Activated naive CD4-positive, alpha-beta T cell treated with anti-CD3 and anti-CD28 coated beads for 36 hours (primary cell): ENCODE results near the gene KDM6A. TPM values are rescaled to one million over a fixed set of nuclear protein-coding genes. Genes with fewer than 3 reads are reported as not detected.
"Not testable (repeated sequence)": the region's sequence is repeated elsewhere in the genome, so short reads cannot be mapped to it uniquely, and the experiment has no call there.

Source experiments
- CTCF ChIA-PET: fragments of 350-600 bp; sonication (Branson Sonifier 250); formaldehyde crosslinking; loops from one replicate; lab custom pipeline; 2021; ENCODE audit warnings: antibody characterized with exemption; lab: Charles Lee
- DNase-seq: peaks from one replicate; pipeline ENCODE4 v3.0.0-alpha.2; 2020
- H3K27ac Mint-ChIP-seq: one replicate; pipeline ENCODE4 v1.8.0; 2021; ENCODE audit warnings: mild to moderate bottlenecking, mixed read lengths
- H3K27me3 Mint-ChIP-seq: one replicate; pipeline ENCODE4 v1.8.0; 2021; ENCODE audit warnings: low read depth, mixed read lengths
- H3K36me3 Mint-ChIP-seq: one replicate; pipeline ENCODE4 v1.8.0; 2021; ENCODE audit warnings: low read depth, mixed read lengths
- H3K4me1 Mint-ChIP-seq: one replicate; pipeline ENCODE4 v1.8.0; 2021; ENCODE audit warnings: low read depth, mixed read lengths
- H3K4me3 Mint-ChIP-seq: one replicate; pipeline ENCODE4 v1.8.0; 2021; ENCODE audit warnings: mild to moderate bottlenecking, moderate library complexity, mixed read lengths
- H3K9me3 Mint-ChIP-seq: one replicate; pipeline ENCODE4 v1.8.0; 2021; ENCODE audit warnings: mixed read lengths
- intact Hi-C: fragments of 100-400 bp; cut with micrococcal nuclease; formaldehyde crosslinking; loops from one replicate; pipeline ENCODE4 v1.15.1; 2023
- total RNA-seq, 2 experiments: library from RNA; stranded (reverse); gene quantifications; one replicate each; pipeline ENCODE4 v1.2.3, GENCODE V29; 2021

KDM6A gene
- total RNA-seq, 2 experiments from 2014 or later: 21.5 to 22.5 TPM

- intact Hi-C loops: no loop called here
- CTCF ChIA-PET: no interaction called here
- no peak overlapping the region for H3K27ac Mint-ChIP-seq
- no peak for DNase-seq
- no peak overlapping the region for H3K4me3 Mint-ChIP-seq
- H3K36me3 Mint-ChIP-seq: peaks cover 1% of the 10 kb centered on the region
- H3K9me3 Mint-ChIP-seq: peaks cover 2% of the 10 kb centered on the region
- peaks cover 47% of the 10 kb centered on the region for H3K4me1 Mint-ChIP-seq
- H3K27me3 Mint-ChIP-seq: no peaks in the 10 kb centered on the region
Measured at GRCh38 chrX:44938111-44938510, 65.1 kb downstream of the KDM6A start.

DNA sequence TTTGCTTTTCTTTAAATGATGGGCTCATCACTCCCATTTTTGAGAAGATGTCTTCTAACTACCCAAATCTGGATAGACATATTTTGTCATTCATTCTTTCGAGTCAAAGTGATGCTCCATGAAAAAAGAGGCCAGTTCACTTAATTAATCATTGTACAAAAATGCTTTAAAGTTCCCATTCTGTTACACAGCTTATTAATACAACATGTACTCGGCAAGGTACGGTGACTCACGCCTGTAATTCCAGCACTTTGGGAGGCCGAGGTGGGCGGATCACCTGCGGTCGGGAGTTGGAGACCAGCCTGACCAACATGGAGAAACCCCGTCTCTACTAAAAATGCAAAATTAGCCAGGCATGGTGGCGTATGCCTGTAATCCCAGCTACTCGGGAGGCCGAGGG, 67.6 kb downstream of the KDM6A start:
- CTCF ChIA-PET, intact Hi-C loops: not testable (repeated sequence)

DNA sequence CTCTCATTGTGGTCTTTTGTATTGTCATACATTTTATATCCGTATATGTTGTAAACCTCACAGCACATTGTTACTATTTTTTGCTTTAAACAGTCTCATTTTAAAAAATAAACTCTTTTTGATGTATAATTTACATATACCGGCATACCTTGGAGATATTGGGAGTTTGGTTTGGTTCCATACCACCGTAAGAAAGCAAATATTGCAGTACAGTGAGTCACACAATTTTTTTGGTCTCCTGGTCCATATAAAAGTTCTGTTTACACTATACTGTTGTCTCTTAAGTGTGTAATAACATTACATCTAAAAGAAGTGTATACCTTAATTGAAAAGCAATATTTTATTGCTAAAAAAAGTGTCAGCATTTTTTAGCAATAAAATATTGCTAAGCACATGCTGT, 70.0 kb downstream of the KDM6A start:
- Mint-ChIP-seq H3K27me3 (no peaks in the 10 kb centered on the region), H3K4me1 (peaks cover 21% of the 10 kb centered on the region), H3K36me3 (peaks cover 7% of the 10 kb centered on the region), H3K4me3 (no peak overlapping the region), H3K9me3 (peaks cover 4% of the 10 kb centered on the region), H3K27ac (no peak overlapping the region)
- intact Hi-C loops: no loop called here
- CTCF ChIA-PET: no interaction called here
- DNase-seq: no peak

More for the DNA sequence above, 67.6 kb downstream of the KDM6A start:
- H3K27ac Mint-ChIP-seq, H3K4me3 Mint-ChIP-seq, H3K9me3 Mint-ChIP-seq, H3K36me3 Mint-ChIP-seq, H3K27me3 Mint-ChIP-seq, DNase-seq: not testable (repeated sequence)
- peaks cover 32% of the 10 kb centered on the region for H3K4me1 Mint-ChIP-seq

GRCh38 chrX:44944894-44945293, 71.9 kb downstream of the KDM6A start:
- H3K4me1 Mint-ChIP-seq: peaks cover 16% of the 10 kb centered on the region
- no peak for DNase-seq
- intact Hi-C loops: loop anchor here (1.0 kb wide), 1 partner anchor 71 kb away; no protein-coding TSS in a partner anchor
- no peak overlapping the region for H3K4me3 Mint-ChIP-seq
- H3K27me3 Mint-ChIP-seq: no peaks in the 10 kb centered on the region
- CTCF ChIA-PET: interaction anchor here (0.6 to 0.8 kb wide), 2 partner anchors 9 to 22 kb away, joined by 3 read pairs; no protein-coding TSS in a partner anchor
- H3K9me3 Mint-ChIP-seq: peaks cover 2% of the 10 kb centered on the region
- peaks cover 7% of the 10 kb centered on the region for H3K36me3 Mint-ChIP-seq
- no peak overlapping the region for H3K27ac Mint-ChIP-seq

DNA sequence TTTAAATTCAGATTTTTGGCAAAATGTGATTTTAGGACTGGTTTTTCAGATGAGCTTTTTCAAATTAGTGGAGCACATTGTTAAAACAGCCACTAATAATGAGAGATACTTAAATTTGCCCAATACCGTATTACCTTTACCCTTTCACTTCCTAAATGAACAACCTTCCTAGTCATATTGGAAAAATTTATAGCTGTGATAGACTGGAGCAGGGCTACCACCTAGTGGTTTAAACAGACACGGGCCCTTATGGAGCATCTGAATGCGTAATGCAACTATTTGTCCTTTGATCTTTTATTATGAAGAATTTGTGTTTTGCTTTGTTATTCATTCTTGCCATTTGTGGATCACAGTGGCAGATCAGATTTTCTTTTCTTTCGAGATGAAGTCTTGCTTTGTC, 72.7 kb downstream of the KDM6A start:
- Mint-ChIP-seq H3K4me3 (no peak overlapping the region), H3K27me3 (no peaks in the 10 kb centered on the region), H3K9me3 (peaks cover 2% of the 10 kb centered on the region), H3K27ac (no peak overlapping the region), H3K4me1 (peaks cover 23% of the 10 kb centered on the region), H3K36me3 (peaks cover 7% of the 10 kb centered on the region)
- intact Hi-C loops: loop anchor here (1.0 kb wide), 1 partner anchor 71 kb away; no protein-coding TSS in a partner anchor
- CTCF ChIA-PET: interaction anchor here (0.6 to 0.8 kb wide), 2 partner anchors 9 to 23 kb away, joined by 3 read pairs; no protein-coding TSS in a partner anchor
- DNase-seq: peak; percentile 22

- Mint-ChIP-seq H3K36me3 (peaks cover 7% of the 10 kb centered on the region), H3K9me3 (peaks cover 2% of the 10 kb centered on the region), H3K27ac (no peak overlapping the region), H3K27me3 (no peaks in the 10 kb centered on the region), H3K4me3 (no peak overlapping the region), H3K4me1 (peaks cover 29% of the 10 kb centered on the region)
- no peak for DNase-seq
- CTCF ChIA-PET: no interaction called here
- intact Hi-C loops: no loop called here
Measured at GRCh38 chrX:44946771-44947170, 73.8 kb downstream of the KDM6A start.

DNA sequence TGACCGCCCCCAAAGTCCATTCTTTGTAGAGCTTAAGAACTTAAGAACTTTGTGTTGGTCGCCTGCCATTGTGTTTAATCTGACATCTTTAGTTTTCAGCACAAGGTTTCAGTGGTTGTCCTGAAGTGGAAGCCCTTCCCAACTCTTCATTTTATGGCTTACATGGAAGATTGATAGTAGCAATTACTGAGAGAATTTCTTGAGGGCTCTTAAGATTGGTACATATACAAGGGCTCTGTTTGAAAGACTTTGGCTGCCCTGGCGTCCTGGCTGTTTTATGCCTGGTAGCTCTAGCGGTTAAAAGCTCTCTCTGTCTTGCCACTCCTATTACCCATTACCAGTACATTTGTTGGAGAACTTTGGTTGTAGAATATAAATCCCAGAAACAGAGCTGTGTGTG, 75.0 kb downstream of the KDM6A start:
- intact Hi-C loops: no loop called here
- Mint-ChIP-seq H3K4me3 (no peak overlapping the region), H3K4me1 (peaks cover 35% of the 10 kb centered on the region)

GRCh38 chrX:44948406-44948805, 75.4 kb downstream of the KDM6A start:
- intact Hi-C loops: no loop called here

More for the DNA sequence above, 75.0 kb downstream of the KDM6A start:
- CTCF ChIA-PET: no interaction called here
- H3K9me3 Mint-ChIP-seq: peaks cover 2% of the 10 kb centered on the region
- H3K27me3 Mint-ChIP-seq: no peaks in the 10 kb centered on the region
- DNase-seq: no peak
- H3K27ac Mint-ChIP-seq: no peak overlapping the region
- peaks cover 6% of the 10 kb centered on the region for H3K36me3 Mint-ChIP-seq

GRCh38 chrX:44949125-44949524, 76.1 kb downstream of the KDM6A start:
- intact Hi-C loops: no loop called here
- H3K4me1 Mint-ChIP-seq: peaks cover 42% of the 10 kb centered on the region

More at GRCh38 chrX:44948406-44948805, 75.4 kb downstream of the KDM6A start:
- no peaks in the 10 kb centered on the region for H3K27me3 Mint-ChIP-seq
- H3K36me3 Mint-ChIP-seq: peaks cover 6% of the 10 kb centered on the region
- no peak overlapping the region for H3K27ac Mint-ChIP-seq
- peaks cover 2% of the 10 kb centered on the region for H3K9me3 Mint-ChIP-seq
- peaks cover 38% of the 10 kb centered on the region for H3K4me1 Mint-ChIP-seq
- no peak overlapping the region for H3K4me3 Mint-ChIP-seq
- DNase-seq: no peak
- CTCF ChIA-PET: interaction anchor here (0.6 kb wide), 1 partner anchor 66 kb away, joined by 6 read pairs; no protein-coding TSS in a partner anchor

DNA sequence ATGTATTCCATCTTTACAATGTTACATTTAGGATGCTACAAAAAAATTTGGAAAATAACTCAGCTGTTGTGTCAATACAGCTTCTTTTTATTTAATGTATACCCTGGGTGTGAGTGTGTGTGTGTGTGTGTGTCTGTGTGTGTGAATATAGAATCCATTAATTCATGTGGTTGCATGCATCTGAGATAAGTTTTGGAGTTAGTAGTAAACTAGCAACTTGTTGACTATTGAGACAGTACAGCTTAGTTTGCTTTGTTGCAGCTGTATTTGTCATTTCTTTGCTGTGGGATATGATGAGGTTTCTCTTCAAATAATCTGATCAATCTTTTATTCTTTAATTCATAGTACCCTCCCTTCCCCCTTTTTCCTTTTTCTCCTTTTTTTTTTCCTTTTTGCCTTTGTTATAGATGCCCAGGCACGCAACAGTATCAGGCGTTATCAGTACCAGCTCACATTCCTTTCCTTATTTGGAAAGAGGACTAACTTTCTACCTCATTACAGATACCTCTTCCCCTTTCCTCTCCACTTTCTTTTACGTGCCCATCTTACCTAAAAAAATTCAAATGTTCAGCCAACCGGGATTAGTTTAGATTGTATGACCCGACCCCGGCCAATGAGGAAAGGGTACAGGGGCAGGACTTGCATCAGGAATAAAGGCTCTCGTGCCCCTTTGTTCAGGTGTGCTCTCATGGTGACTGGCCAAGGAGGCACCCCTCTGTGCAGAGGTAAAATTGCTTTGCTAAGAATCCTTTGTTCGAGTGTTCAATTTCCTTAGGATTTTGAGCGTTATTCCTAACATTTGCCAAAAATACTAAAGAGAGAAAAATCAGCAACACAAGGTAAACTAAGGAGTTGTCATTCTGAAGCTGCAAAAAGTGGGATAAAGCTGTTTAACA, 77.7 kb downstream of the KDM6A start:
- H3K9me3 Mint-ChIP-seq, CTCF ChIA-PET, H3K27me3 Mint-ChIP-seq, H3K4me3 Mint-ChIP-seq, DNase-seq, intact Hi-C loops, H3K27ac Mint-ChIP-seq, H3K36me3 Mint-ChIP-seq: not testable (repeated sequence)
- H3K4me1 Mint-ChIP-seq: peaks cover 51% of the 10 kb centered on the region

More at GRCh38 chrX:44949125-44949524, 76.1 kb downstream of the KDM6A start:
- no peak for DNase-seq
- no peaks in the 10 kb centered on the region for H3K27me3 Mint-ChIP-seq
- H3K4me3 Mint-ChIP-seq: no peak overlapping the region
- peaks cover 2% of the 10 kb centered on the region for H3K9me3 Mint-ChIP-seq
- CTCF ChIA-PET: no interaction called here
- H3K27ac Mint-ChIP-seq: no peak overlapping the region
- H3K36me3 Mint-ChIP-seq: peaks cover 4% of the 10 kb centered on the region

GRCh38 chrX:44951572-44952067, 78.6 kb downstream of the KDM6A start:
- Mint-ChIP-seq H3K9me3 (no peaks in the 10 kb centered on the region), H3K36me3 (no peaks in the 10 kb centered on the region), H3K27ac (peak overlapping the region; percentile 1), H3K27me3 (no peaks in the 10 kb centered on the region), H3K4me3 (no peak overlapping the region), H3K4me1 (peaks cover 51% of the 10 kb centered on the region)
- intact Hi-C loops: no loop called here
- CTCF ChIA-PET: no interaction called here
- DNase-seq: no peak

DNA sequence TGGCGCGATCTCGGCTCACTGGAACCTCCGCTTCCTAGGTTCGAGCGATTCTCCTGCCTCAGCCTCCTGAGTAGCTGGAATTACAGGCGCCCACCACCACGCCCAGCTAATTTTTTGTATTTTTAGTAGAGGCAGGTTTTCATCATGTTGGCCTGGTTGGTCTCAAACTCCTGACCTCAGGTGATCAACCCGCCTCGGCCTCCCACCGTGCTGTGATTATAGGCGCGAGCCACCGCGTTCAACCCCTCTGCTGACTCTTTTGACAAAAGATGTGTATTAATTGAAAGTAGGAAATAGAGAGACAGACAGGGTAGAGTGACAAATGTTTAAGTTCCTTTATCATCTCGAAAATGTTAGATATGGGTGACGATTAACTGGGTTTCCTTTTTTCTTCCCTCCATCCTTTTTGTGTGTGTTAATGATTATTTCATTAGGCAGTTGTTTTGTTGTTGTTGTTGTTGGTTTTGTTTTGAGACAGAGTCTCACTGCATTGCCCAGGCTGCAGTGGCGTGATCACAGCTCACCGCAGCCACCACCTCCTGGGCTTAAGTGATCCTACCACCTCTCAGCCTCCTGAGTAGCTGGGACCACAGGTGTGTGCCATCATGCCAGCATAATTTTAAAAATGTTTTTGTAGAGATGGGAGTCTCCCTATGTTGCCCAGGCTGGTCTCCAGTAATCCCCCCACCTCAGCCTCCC, 79.5 kb downstream of the KDM6A start:
- no peak overlapping the region for H3K27ac Mint-ChIP-seq
- DNase-seq: no peak
- H3K9me3 Mint-ChIP-seq: no peaks in the 10 kb centered on the region
- peaks cover 52% of the 10 kb centered on the region for H3K4me1 Mint-ChIP-seq
- H3K4me3 Mint-ChIP-seq: no peak overlapping the region
- CTCF ChIA-PET: no interaction called here
- intact Hi-C loops: no loop called here
- H3K27me3 Mint-ChIP-seq: no peaks in the 10 kb centered on the region
- no peaks in the 10 kb centered on the region for H3K36me3 Mint-ChIP-seq
